ENCODE measurements around the gene SURF4. TPM values are rescaled to one million over a fixed set of nuclear protein-coding genes. Genes with fewer than 3 reads are reported as not detected.

Gene SURF4
- total and polyA plus RNA-seq, 2 of the 13 experiments (the other 11 are each of a cell fraction or from before 2014, with no cell fraction given), result 220 to 265 TPM

GRCh38 chr9:133379153-133380086 lies 3.6 kb upstream of the SURF4 start (continued):
- TF ChIP-seq, protein P1, sequence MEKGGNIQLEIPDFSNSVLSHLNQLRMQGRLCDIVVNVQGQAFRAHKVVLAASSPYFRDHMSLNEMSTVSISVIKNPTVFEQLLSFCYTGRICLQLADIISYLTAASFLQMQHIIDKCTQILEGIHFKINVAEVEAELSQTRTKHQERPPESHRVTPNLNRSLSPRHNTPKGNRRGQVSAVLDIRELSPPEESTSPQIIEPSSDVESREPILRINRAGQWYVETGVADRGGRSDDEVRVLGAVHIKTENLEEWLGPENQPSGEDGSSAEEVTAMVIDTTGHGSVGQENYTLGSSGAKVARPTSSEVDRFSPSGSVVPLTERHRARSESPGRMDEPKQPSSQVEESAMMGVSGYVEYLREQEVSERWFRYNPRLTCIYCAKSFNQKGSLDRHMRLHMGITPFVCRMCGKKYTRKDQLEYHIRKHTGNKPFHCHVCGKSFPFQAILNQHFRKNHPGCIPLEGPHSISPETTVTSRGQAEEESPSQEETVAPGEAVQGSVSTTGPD (CRISPR knock-in tag; IDR thresholded peaks at IDR 0.05), result 0 out of 2 replicates have a peak, but pooled peaks have one; percentile 33
- TF ChIP-seq JUND (CRISPR knock-in tag; IDR thresholded peaks at IDR 0.05), result no peak
- no peak for TF ChIP-seq NPAS2 (CRISPR knock-in tag; IDR thresholded peaks at IDR 0.05; ENCODE audit: borderline replicate concordance)
- TF ChIP-seq BHLHE40 (IDR thresholded peaks at IDR 0.05; ENCODE audit: low read length), result peak; percentile 43; the same call in 1 of the 2 replicates
- TF ChIP-seq ZFP36L1 (CRISPR knock-in tag; IDR thresholded peaks at IDR 0.05), result no peak
- TF ChIP-seq, protein P2, sequence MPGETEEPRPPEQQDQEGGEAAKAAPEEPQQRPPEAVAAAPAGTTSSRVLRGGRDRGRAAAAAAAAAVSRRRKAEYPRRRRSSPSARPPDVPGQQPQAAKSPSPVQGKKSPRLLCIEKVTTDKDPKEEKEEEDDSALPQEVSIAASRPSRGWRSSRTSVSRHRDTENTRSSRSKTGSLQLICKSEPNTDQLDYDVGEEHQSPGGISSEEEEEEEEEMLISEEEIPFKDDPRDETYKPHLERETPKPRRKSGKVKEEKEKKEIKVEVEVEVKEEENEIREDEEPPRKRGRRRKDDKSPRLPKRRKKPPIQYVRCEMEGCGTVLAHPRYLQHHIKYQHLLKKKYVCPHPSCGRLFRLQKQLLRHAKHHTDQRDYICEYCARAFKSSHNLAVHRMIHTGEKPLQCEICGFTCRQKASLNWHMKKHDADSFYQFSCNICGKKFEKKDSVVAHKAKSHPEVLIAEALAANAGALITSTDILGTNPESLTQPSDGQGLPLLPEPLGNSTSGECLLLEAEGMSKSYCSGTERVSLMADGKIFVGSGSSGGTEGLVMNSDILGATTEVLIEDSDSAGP (CRISPR knock-in tag; IDR thresholded peaks at IDR 0.05; ENCODE audit: borderline replicate concordance), result peak; percentile 49; the same call in 1 of the 2 replicates
- TF ChIP-seq RBAK (CRISPR knock-in tag; IDR thresholded peaks at IDR 0.05), result no peak
- peak; percentile 19; the same call in 1 of the 2 replicates for TF ChIP-seq ZSCAN21 (CRISPR knock-in tag; IDR thresholded peaks at IDR 0.05; ENCODE audit: borderline replicate concordance)
- 0 out of 2 replicates have a peak, but pooled peaks have one; percentile 7 for TF ChIP-seq POGK (CRISPR knock-in tag; conservative IDR thresholded peaks at IDR 0.05)
- TF ChIP-seq HOXA5 (CRISPR knock-in tag; IDR thresholded peaks at IDR 0.05), result no peak
- no peak for TF ChIP-seq ZNF609 (CRISPR knock-in tag; IDR thresholded peaks at IDR 0.05; ENCODE audit: borderline replicate concordance)
- no peak for TF ChIP-seq MATR3 (CRISPR knock-in tag; IDR thresholded peaks at IDR 0.05)
